ENCODE results near the gene ITPR2.
"Not testable (repeated sequence)": the region's sequence is repeated elsewhere in the genome, so short reads cannot be mapped to it uniquely, and the experiment has no call there.

Gene ITPR2

GRCh38 chr12:26445909-26446308 lies 387.1 kb downstream of the ITPR2 start:
- no peak overlapping the region for H3K27ac Mint-ChIP-seq
- no peaks in the 10 kb centered on the region for H3K27me3 Mint-ChIP-seq (ENCODE audit: low read depth)
- TF ChIP-seq CTCF (IDR thresholded peaks at IDR 0.05; ENCODE audit: unreplicated experiment in 3 of 3), result no peak
- H3K4me3 Mint-ChIP-seq, result no peak overlapping the region
- no peaks in the 10 kb centered on the region for H3K4me1 Mint-ChIP-seq
- no peaks in the 10 kb centered on the region for H3K9me3 Mint-ChIP-seq
- H3K36me3 Mint-ChIP-seq (ENCODE audit: low read depth), result no peaks in the 10 kb centered on the region

- Mint-ChIP-seq H3K27me3 (ENCODE audit: low read depth) (no peaks in the 10 kb centered on the region), H3K9me3 (no peaks in the 10 kb centered on the region), H3K36me3 (ENCODE audit: low read depth) (no peaks in the 10 kb centered on the region), H3K27ac (no peak overlapping the region), H3K4me3 (no peak overlapping the region), H3K4me1 (no peaks in the 10 kb centered on the region)
- TF ChIP-seq CTCF (IDR thresholded peaks at IDR 0.05; ENCODE audit: unreplicated experiment in 3 of 3), result no peak
Measured at GRCh38 chr12:26443309-26443708, 389.7 kb downstream of the ITPR2 start.

GRCh38 chr12:26441434-26441833 lies 391.6 kb downstream of the ITPR2 start:
- Mint-ChIP-seq H3K27ac (no peak overlapping the region), H3K9me3 (no peaks in the 10 kb centered on the region), H3K4me1 (no peaks in the 10 kb centered on the region), H3K36me3 (ENCODE audit: low read depth) (no peaks in the 10 kb centered on the region), H3K27me3 (ENCODE audit: low read depth) (no peaks in the 10 kb centered on the region), H3K4me3 (no peak overlapping the region)
- no peak for TF ChIP-seq CTCF (IDR thresholded peaks at IDR 0.05; ENCODE audit: unreplicated experiment in 3 of 3)

- H3K27me3 Mint-ChIP-seq (ENCODE audit: low read depth), result no peaks in the 10 kb centered on the region
- no peak overlapping the region for H3K4me3 Mint-ChIP-seq
- TF ChIP-seq CTCF (IDR thresholded peaks at IDR 0.05; ENCODE audit: unreplicated experiment in 3 of 3), result no peak
- no peaks in the 10 kb centered on the region for H3K36me3 Mint-ChIP-seq (ENCODE audit: low read depth)
- peaks cover 11% of the 10 kb centered on the region for H3K4me1 Mint-ChIP-seq
- no peak overlapping the region for H3K27ac Mint-ChIP-seq
- no peaks in the 10 kb centered on the region for H3K9me3 Mint-ChIP-seq
Measured at GRCh38 chr12:26435069-26435404, 398.0 kb downstream of the ITPR2 start.

GRCh38 chr12:26434299-26435068 lies 398.5 kb downstream of the ITPR2 start:
- no peak overlapping the region for H3K4me3 Mint-ChIP-seq
- H3K9me3 Mint-ChIP-seq, result no peaks in the 10 kb centered on the region
- no peaks in the 10 kb centered on the region for H3K36me3 Mint-ChIP-seq (ENCODE audit: low read depth)
- peaks cover 11% of the 10 kb centered on the region for H3K4me1 Mint-ChIP-seq
- H3K27me3 Mint-ChIP-seq (ENCODE audit: low read depth), result no peaks in the 10 kb centered on the region
- H3K27ac Mint-ChIP-seq, result no peak overlapping the region
- peak; percentile 56 to 66 (median 64) for TF ChIP-seq CTCF (IDR thresholded peaks at IDR 0.05; ENCODE audit: unreplicated experiment in 3 of 3)

GRCh38 chr12:26433701-26434100 lies 399.3 kb downstream of the ITPR2 start:
- H3K4me1 Mint-ChIP-seq, result peaks cover 11% of the 10 kb centered on the region
- H3K9me3 Mint-ChIP-seq; H3K4me3 Mint-ChIP-seq; H3K27me3 Mint-ChIP-seq (ENCODE audit: low read depth); H3K36me3 Mint-ChIP-seq (ENCODE audit: low read depth); H3K27ac Mint-ChIP-seq: not testable (repeated sequence)

Measured in nephron (organoid).